OCI-LY7 (cell line): ENCODE data around the gene INPP5K. TPM values are rescaled to one million over a fixed set of nuclear protein-coding genes. Genes with fewer than 3 reads are reported as not detected.
A peak's percentile ranks its signal among the peaks of the same experiment; 100 is the strongest.

Source experiments
- BruUV-seq: library from RNA; stranded (reverse); fragments of 400-500 nt; replicated peaks from 2 replicates; lab custom pipeline; 2021; lab: Mats Ljungman, UMichigan
- CTCF ChIA-PET: fragments of 300-600 bp; sonication (Branson Sonifier 250); formaldehyde crosslinking; loops from one replicate; lab custom pipeline; 2022; ENCODE audit warnings: antibody characterized with exemption; ENCODE audit not compliant: unreplicated experiment; lab: Charles Lee
- POLR2A ChIA-PET: fragments of 300-600 bp; sonication (Branson Sonifier 250); formaldehyde crosslinking; loops from one replicate; lab custom pipeline; 2022; ENCODE audit warnings: antibody characterized with exemption; lab: Charles Lee
- DNase-seq: peaks from one replicate; pipeline ENCODE4 v3.0.0-alpha.2; 2015; ENCODE audit warnings: low spot score
- H2AFZ ChIP-seq: fragments of 200-600 bp; sonication (generic), shearing (Covaris generic); 2 replicates; pipeline ENCODE4 v1.6.1; 2014; ENCODE audit warnings: mild to moderate bottlenecking, antibody characterized with exemption, low read length, moderate library complexity
- H3K27ac ChIP-seq: fragments of 200-600 bp; sonication (generic); 2 replicates; pipeline ENCODE4 v1.5.1; 2014; ENCODE audit warnings: mixed run types, low read depth, mild to moderate bottlenecking, moderate library complexity, low read length, inconsistent platforms; ENCODE audit not compliant: poor library complexity, severe bottlenecking
- H3K36me3 ChIP-seq: fragments of 200-600 bp; sonication (generic); 2 replicates; pipeline ENCODE4 v1.6.1; 2014; ENCODE audit warnings: mild to moderate bottlenecking, antibody characterized with exemption, low read length, moderate library complexity, mixed read lengths; ENCODE audit not compliant: insufficient read depth
- H3K4me1 ChIP-seq: fragments of 200-600 bp; sonication (generic); 2 replicates; pipeline ENCODE4 v1.5.1; 2014; ENCODE audit warnings: mild to moderate bottlenecking, low read length; ENCODE audit not compliant: insufficient read depth, poor library complexity, severe bottlenecking
- H3K4me2 ChIP-seq: fragments of 200-600 bp; sonication (generic); 2 replicates; pipeline ENCODE4 v1.6.1; 2014; ENCODE audit warnings: mild to moderate bottlenecking, low read length
- H3K4me3 ChIP-seq: fragments of 200-600 bp; sonication (generic); 2 replicates; pipeline ENCODE4 v1.5.1; 2014; ENCODE audit warnings: mild to moderate bottlenecking, low read depth, low read length; ENCODE audit not compliant: poor library complexity, severe bottlenecking
- H3K79me2 ChIP-seq: fragments of 200-600 bp; sonication (generic); 2 replicates; pipeline ENCODE4 v1.6.1; 2016; ENCODE audit warnings: low read depth, mild to moderate bottlenecking, low read length, moderate library complexity, mixed read lengths; ENCODE audit not compliant: insufficient read depth
- H3K9me2 ChIP-seq: fragments of 200-600 bp; sonication (generic); 2 replicates; pipeline ENCODE4 v1.6.1; 2016; ENCODE audit warnings: mild to moderate bottlenecking, low read length, mixed read lengths; ENCODE audit not compliant: insufficient read depth
- H3K9me3 ChIP-seq: fragments of 200-600 bp; sonication (generic); 2 replicates; pipeline ENCODE4 v1.6.1; 2014; ENCODE audit warnings: mild to moderate bottlenecking, mixed run types, low read length, mixed read lengths
- H4K20me1 ChIP-seq: fragments of 200-600 bp; sonication (generic); 2 replicates; pipeline ENCODE4 v1.6.1; 2014; ENCODE audit warnings: mild to moderate bottlenecking, antibody characterized with exemption, low read length, moderate library complexity, mixed read lengths; ENCODE audit not compliant: insufficient read depth
- CTCF ChIP-seq: fragments of 200-600 bp; sonication (generic); conservative IDR thresholded peaks from 2 replicates; pipeline ENCODE4 v1.5.1; 2014; ENCODE audit warnings: mild to moderate bottlenecking, antibody characterized with exemption, low read length, moderate library complexity, mixed read lengths
- EZH2phosphoT487 ChIP-seq: fragments of 200-600 bp; sonication (generic); IDR thresholded peaks from 2 replicates; pipeline ENCODE4 v1.6.1; 2018; ENCODE audit warnings: low read depth, borderline replicate concordance, mild to moderate bottlenecking, mixed run types, antibody characterized with exemption, low read length, moderate library complexity, mixed read lengths
- intact Hi-C: fragments of 100-400 bp; cut with micrococcal nuclease; formaldehyde crosslinking; loops from one replicate; pipeline ENCODE4 v1.10.0; 2022; ENCODE audit not compliant: unreplicated experiment
- total RNA-seq, 2 experiments: library from RNA; depleted of rRNA in 1 of 2; stranded (reverse); fragments of >200 nt in 1 of 2; shearing (Covaris generic) in 1 of 2; gene quantifications; 2 replicates each; pipeline ENCODE4 v1.2.3, GENCODE V29; 2014 to 2022

The INPP5K gene
- total RNA-seq, 2 experiments from 2014 or later: 28.8 to 40.7 TPM

- no peak overlapping the region for H2AFZ ChIP-seq
- peak overlapping the region; percentile 89 for H3K27ac ChIP-seq
- H3K4me2 ChIP-seq: peak overlapping the region; percentile 76
- POLR2A ChIA-PET: no interaction called here
- no peak for DNase-seq
- no peaks in the 10 kb centered on the region for H3K36me3 ChIP-seq
- no peaks in the 10 kb centered on the region for H4K20me1 ChIP-seq
- BruUV-seq: no TSS peak
- H3K79me2 ChIP-seq: no peaks in the 10 kb centered on the region; the same call in 1 of the 2 replicates
- CTCF ChIA-PET: no interaction called here
- peaks cover 58% of the 10 kb centered on the region for H3K4me1 ChIP-seq
- no peaks in the 10 kb centered on the region for H3K9me2 ChIP-seq
- H3K4me3 ChIP-seq: peak overlapping the region; percentile 66
- TF ChIP-seq CTCF (no peak), EZH2phosphoT487 (no peak)
- intact Hi-C loops: no loop called here
- no peaks in the 10 kb centered on the region for H3K9me3 ChIP-seq
Measured at GRCh38 chr17:1488826-1489270, 27.6 kb downstream of the INPP5K start.

GRCh38 chr17:1487939-1488825 is 28.2 kb downstream of the INPP5K start:
- Histone ChIP-seq H3K36me3 (0 out of 2 replicates have a peak, but pooled peaks cover 4% of the 10 kb centered on the region), H3K4me1 (peaks cover 58% of the 10 kb centered on the region), H3K4me2 (peak overlapping the region; percentile 76), H4K20me1 (no peaks in the 10 kb centered on the region), H3K27ac (peak overlapping the region; percentile 89), H3K79me2 (no peaks in the 10 kb centered on the region; the same call in 1 of the 2 replicates), H3K9me3 (no peaks in the 10 kb centered on the region), H3K4me3 (peak overlapping the region; percentile 66), H3K9me2 (no peaks in the 10 kb centered on the region), H2AFZ (peak overlapping the region; percentile 33)
- CTCF ChIA-PET: no interaction called here
- no TSS peak for BruUV-seq
- DNase-seq: peak; percentile 75
- TF ChIP-seq CTCF (no peak), EZH2phosphoT487 (no peak)
- POLR2A ChIA-PET: interaction anchor here (0.6 to 1.1 kb wide), 2 partner anchors 10 to 90 kb away, joined by 3 read pairs; no protein-coding TSS in a partner anchor
- intact Hi-C loops: no loop called here
